Thoracic aorta (tissue), 2 donors: ENCODE data around the gene AIFM1. TPM values are rescaled to one million over a fixed set of nuclear protein-coding genes. Genes with fewer than 3 reads are reported as not detected.

ENCODE experiments used
- ATAC-seq: fragments of 150-250 bp; one replicate; pipeline ENCODE4 v1.8.0; 2017; ENCODE audit warnings: low read depth; ENCODE audit not compliant: insufficient number of reproducible peaks, low FRiP score
- DNase-seq: peaks from one replicate; pipeline ENCODE4 v3.0.0-alpha.2; 2020; ENCODE audit warnings: low spot score
- H3K27ac ChIP-seq, 2 donors: fragments of 200-600 bp; sonication (generic); 1 replicate in 1 of 2; 2 replicates in 1 of 2; pipeline ENCODE4 v1.5.1; 2016; ENCODE audit warnings: mild to moderate bottlenecking in 2 of 2, moderate library complexity in 2 of 2
- H3K27me3 ChIP-seq: fragments of 200-600 bp; sonication (generic); replicated peaks from 2 replicates; pipeline ENCODE4 v1.6.0; 2016; ENCODE audit warnings: mild to moderate bottlenecking; ENCODE audit not compliant: insufficient read depth
- H3K36me3 ChIP-seq: fragments of 200-600 bp; sonication (generic); one replicate; pipeline ENCODE4 v1.5.1; 2016
- H3K4me1 ChIP-seq, 2 donors: fragments of 200-600 bp; sonication (generic); 1 replicate in 1 of 2; 2 replicates in 1 of 2; pipeline versions ENCODE4 v1.5.1 to v1.6.0; 2016; ENCODE audit warnings: low read depth in 2 of 2, mild to moderate bottlenecking in 1 of 2; ENCODE audit not compliant: control insufficient read depth in 1 of 2
- H3K4me3 ChIP-seq: fragments of 200-600 bp; sonication (generic); 2 replicates; pipeline ENCODE4 v1.5.1; 2016; ENCODE audit warnings: mild to moderate bottlenecking
- H3K9me3 ChIP-seq: fragments of 200-600 bp; sonication (generic); 2 replicates; pipeline ENCODE4 v1.5.1; 2016
- total RNA-seq, 2 donors: library from RNA; depleted of rRNA; stranded (reverse); fragments of >200 nt; gene quantifications; one replicate each; pipeline versions ENCODE4 v1.1.0 to v1.2.3, GENCODE V29; 2016
- TF ChIP-seq, protein P1 (sequence below): fragments of 200-600 bp; sonication (generic); IDR thresholded peaks from one replicate; pipeline ENCODE4 v1.5.1; 2019; ENCODE audit warnings: antibody characterized with exemption

AIFM1 gene
- total RNA-seq, 2 donors from 2014 or later = 11.4 to 13.6 TPM

GRCh38 chrX:130197464-130197863 is 31.8 kb upstream of the AIFM1 start:
- Histone ChIP-seq H3K27me3 (no peaks in the 10 kb centered on the region), H3K36me3 (no peaks in the 10 kb centered on the region), H3K9me3 (no peaks in the 10 kb centered on the region), H3K4me1 (peaks cover 0 to 9% of the 10 kb centered on the region in 2 donors), H3K4me3 (no peak overlapping the region), H3K27ac (no peak overlapping the region)
- DNase-seq (no peak), ATAC-seq (no peak)
- TF ChIP-seq, protein P1, sequence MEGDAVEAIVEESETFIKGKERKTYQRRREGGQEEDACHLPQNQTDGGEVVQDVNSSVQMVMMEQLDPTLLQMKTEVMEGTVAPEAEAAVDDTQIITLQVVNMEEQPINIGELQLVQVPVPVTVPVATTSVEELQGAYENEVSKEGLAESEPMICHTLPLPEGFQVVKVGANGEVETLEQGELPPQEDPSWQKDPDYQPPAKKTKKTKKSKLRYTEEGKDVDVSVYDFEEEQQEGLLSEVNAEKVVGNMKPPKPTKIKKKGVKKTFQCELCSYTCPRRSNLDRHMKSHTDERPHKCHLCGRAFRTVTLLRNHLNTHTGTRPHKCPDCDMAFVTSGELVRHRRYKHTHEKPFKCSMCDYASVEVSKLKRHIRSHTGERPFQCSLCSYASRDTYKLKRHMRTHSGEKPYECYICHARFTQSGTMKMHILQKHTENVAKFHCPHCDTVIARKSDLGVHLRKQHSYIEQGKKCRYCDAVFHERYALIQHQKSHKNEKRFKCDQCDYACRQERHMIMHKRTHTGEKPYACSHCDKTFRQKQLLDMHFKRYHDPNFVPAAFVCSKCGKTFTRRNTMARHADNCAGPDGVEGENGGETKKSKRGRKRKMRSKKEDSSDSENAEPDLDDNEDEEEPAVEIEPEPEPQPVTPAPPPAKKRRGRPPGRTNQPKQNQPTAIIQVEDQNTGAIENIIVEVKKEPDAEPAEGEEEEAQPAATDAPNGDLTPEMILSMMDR = no peak

- TF ChIP-seq, protein P1 = no peak
- H3K27me3 ChIP-seq = no peaks in the 10 kb centered on the region
- H3K27ac ChIP-seq = no peak overlapping the region
- H3K4me3 ChIP-seq = no peak overlapping the region
- H3K9me3 ChIP-seq = no peaks in the 10 kb centered on the region
- H3K4me1 ChIP-seq = peaks cover 0 to 9% of the 10 kb centered on the region in 2 donors
- DNase-seq (no peak), ATAC-seq (no peak)
- H3K36me3 ChIP-seq = no peaks in the 10 kb centered on the region
Observed at GRCh38 chrX:130196466-130196865, 30.8 kb upstream of the AIFM1 start.

DNA sequence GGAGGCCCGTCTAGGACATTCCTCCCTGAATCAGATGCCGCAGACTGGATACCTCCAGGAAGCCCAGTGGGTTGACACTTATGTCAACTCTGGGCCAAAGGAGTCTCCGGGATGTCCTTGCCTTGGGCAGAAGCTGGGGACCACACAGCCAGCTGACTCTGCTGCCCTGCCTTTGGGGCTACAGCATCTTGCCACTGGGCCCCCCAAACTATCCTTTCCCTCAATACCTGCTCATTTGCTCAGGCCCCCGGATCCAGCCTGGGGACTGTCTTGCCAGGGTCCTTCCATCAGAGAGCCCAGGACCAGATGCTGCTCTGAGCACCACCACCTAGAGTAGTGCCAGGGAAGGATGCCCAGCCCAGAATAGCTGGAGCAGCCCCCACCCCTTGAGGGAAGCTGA is 25.2 kb upstream of the AIFM1 start:
- TF ChIP-seq, protein P1 = no peak
- no peaks in the 10 kb centered on the region for H3K9me3 ChIP-seq
- H3K27me3 ChIP-seq = no peaks in the 10 kb centered on the region
- H3K27ac ChIP-seq = no peak overlapping the region
- no peak overlapping the region for H3K4me3 ChIP-seq
- H3K36me3 ChIP-seq = no peaks in the 10 kb centered on the region
- DNase-seq (no peak), ATAC-seq (no peak)
- H3K4me1 ChIP-seq = no peaks in the 10 kb centered on the region

- Histone ChIP-seq H3K36me3 (no peaks in the 10 kb centered on the region), H3K27ac (no peak overlapping the region)
Observed at GRCh38 chrX:130186651-130187050, 21.0 kb upstream of the AIFM1 start.

GRCh38 chrX:130184857-130185256 is 19.2 kb upstream of the AIFM1 start:
- no peak for DNase-seq
- H3K36me3 ChIP-seq = no peaks in the 10 kb centered on the region
- no peak for ATAC-seq
- no peak overlapping the region for H3K27ac ChIP-seq
- H3K27me3 ChIP-seq = no peaks in the 10 kb centered on the region
- H3K4me1 ChIP-seq = no peaks in the 10 kb centered on the region
- TF ChIP-seq, protein P1 = no peak
- no peak overlapping the region for H3K4me3 ChIP-seq
- H3K9me3 ChIP-seq = no peaks in the 10 kb centered on the region

More at GRCh38 chrX:130186651-130187050, 21.0 kb upstream of the AIFM1 start:
- Histone ChIP-seq H3K9me3 (no peaks in the 10 kb centered on the region), H3K27me3 (no peaks in the 10 kb centered on the region), H3K4me1 (no peaks in the 10 kb centered on the region), H3K4me3 (no peak overlapping the region)
- no peak for DNase-seq
- TF ChIP-seq, protein P1 = no peak
- ATAC-seq = no peak
